Upper lobe of right lung (tissue), 1 donor: ENCODE data around the gene TFDP1. TPM values are rescaled to one million over a fixed set of nuclear protein-coding genes. Genes with fewer than 3 reads are reported as not detected.

ENCODE experiments used
- ATAC-seq: fragments of 200-7000 bp; cut with Tn5 transposase; one replicate; pipeline ENCODE4 v1.9.1; 2020; ENCODE audit warnings: mild to moderate bottlenecking, moderate library complexity
- DNase-seq: peaks from one replicate; pipeline ENCODE4 v3.0.0-alpha.2; 2020
- H3K27ac ChIP-seq: fragments of 200-600 bp; one replicate; pipeline ENCODE4 v1.8.0; 2022
- H3K27me3 ChIP-seq: fragments of 200-600 bp; one replicate; pipeline ENCODE4 v1.8.0; 2022; ENCODE audit warnings: mild to moderate bottlenecking
- H3K36me3 ChIP-seq: fragments of 200-600 bp; one replicate; pipeline ENCODE4 v1.8.0; 2022
- H3K4me1 ChIP-seq: fragments of 200-600 bp; one replicate; pipeline ENCODE4 v1.8.0; 2022
- H3K4me3 ChIP-seq: fragments of 200-600 bp; one replicate; pipeline ENCODE4 v1.8.0; 2022; ENCODE audit warnings: mild to moderate bottlenecking
- H3K9me3 ChIP-seq: fragments of 200-600 bp; one replicate; pipeline ENCODE4 v1.8.0; 2022
- intact Hi-C: fragments of 100-400 bp; cut with DNase I; formaldehyde crosslinking; loops from one replicate; pipeline ENCODE4 v1.11.0; 2022
- total RNA-seq: library from RNA; stranded (reverse); fragmentation: NEBNext Ultra II Directional; extraction: Animal tissue kit (Norgen Biotek cat#: 25700); gene quantifications from one replicate; pipeline ENCODE4 v1.2.1, GENCODE V29; 2021
- TF ChIP-seq, protein P1 (sequence below): fragments of 200-600 bp; IDR thresholded peaks from one replicate; pipeline ENCODE4 v1.8.0; 2022; ENCODE audit warnings: antibody characterized with exemption
- donor health status: DM: no; HTN: yes; CAD: no; lungs with severe emphysema.

The TFDP1 gene
- total RNA-seq, 1 donor from 2014 or later: 42.3 TPM

DNA sequence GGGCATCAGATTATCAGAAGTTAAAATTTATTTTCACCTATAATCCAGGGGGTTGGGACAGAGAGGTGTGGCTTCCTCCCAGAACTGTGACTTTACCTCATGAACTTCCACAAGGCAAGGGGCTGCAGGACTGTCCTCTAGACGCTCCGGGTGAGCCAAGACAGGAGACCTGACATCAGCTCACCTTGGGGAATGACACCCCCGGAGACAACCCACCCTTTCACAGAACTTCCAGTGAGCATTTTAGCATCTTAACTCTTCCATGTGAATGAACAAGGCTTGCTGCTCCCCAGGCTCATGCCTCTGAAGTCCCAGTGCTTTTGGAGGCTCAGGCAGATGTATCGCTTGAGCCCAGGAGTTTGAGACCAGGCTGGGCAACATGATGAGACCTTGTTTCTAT is 29.4 kb upstream of the TFDP1 start:
- TF ChIP-seq, protein P1, sequence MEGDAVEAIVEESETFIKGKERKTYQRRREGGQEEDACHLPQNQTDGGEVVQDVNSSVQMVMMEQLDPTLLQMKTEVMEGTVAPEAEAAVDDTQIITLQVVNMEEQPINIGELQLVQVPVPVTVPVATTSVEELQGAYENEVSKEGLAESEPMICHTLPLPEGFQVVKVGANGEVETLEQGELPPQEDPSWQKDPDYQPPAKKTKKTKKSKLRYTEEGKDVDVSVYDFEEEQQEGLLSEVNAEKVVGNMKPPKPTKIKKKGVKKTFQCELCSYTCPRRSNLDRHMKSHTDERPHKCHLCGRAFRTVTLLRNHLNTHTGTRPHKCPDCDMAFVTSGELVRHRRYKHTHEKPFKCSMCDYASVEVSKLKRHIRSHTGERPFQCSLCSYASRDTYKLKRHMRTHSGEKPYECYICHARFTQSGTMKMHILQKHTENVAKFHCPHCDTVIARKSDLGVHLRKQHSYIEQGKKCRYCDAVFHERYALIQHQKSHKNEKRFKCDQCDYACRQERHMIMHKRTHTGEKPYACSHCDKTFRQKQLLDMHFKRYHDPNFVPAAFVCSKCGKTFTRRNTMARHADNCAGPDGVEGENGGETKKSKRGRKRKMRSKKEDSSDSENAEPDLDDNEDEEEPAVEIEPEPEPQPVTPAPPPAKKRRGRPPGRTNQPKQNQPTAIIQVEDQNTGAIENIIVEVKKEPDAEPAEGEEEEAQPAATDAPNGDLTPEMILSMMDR: no peak
- intact Hi-C loops: no loop called here
- peak; percentile 22 for DNase-seq

DNA sequence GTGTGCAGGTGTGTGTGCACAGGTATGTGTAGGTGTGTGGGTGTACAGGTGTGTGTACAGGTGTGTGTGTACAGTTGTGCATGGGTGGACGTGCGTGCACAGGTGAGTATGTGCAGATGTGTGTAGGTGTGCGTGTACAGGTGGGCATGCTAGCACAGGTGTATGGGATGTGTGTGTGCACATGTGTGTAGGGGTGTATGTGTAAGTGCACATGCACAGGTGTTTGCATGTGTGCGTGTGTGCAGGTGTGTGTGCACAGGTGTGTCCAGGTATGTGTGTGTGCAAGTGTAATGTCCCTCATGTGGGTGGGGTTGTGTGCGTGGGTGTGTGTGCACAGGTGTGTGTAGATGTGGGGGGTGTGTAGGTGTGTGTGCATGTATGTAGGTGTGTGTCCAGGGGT is 27.5 kb upstream of the TFDP1 start:
- H3K27ac ChIP-seq: no peak overlapping the region
- TF ChIP-seq, protein P1: no peak
- no peak for DNase-seq
- intact Hi-C loops: no loop called here
- no peak overlapping the region for H3K4me3 ChIP-seq
- peaks cover 14% of the 10 kb centered on the region for H3K36me3 ChIP-seq
- H3K4me1 ChIP-seq: no peaks in the 10 kb centered on the region
- no peaks in the 10 kb centered on the region for H3K9me3 ChIP-seq
- ATAC-seq: peak; percentile 25
- no peaks in the 10 kb centered on the region for H3K27me3 ChIP-seq

More for the DNA sequence above, 29.4 kb upstream of the TFDP1 start:
- Histone ChIP-seq H3K27me3 (no peaks in the 10 kb centered on the region), H3K36me3 (peaks cover 32% of the 10 kb centered on the region), H3K4me1 (no peaks in the 10 kb centered on the region), H3K27ac (no peak overlapping the region), H3K9me3 (no peaks in the 10 kb centered on the region), H3K4me3 (no peak overlapping the region)
- no peak for ATAC-seq

DNA sequence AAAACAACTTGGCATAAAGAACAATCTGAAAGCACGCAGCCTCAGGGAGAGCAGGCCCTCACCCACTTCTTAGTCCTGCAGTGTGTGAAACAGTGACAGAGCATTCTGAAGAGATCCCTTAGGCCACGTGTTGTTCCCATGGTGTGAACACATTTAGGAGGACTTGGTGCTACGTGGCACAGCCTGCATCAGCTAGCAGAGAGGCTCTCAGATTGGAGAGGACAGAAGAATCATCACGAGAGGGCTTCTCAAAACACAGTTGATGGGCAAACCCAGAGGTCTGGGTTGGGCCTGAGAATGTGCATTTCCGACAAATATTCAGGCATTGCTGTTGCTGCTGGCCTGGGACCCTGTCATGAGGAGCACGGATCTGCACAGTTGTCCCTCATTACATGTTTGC is 26.1 kb upstream of the TFDP1 start:
- DNase-seq (no peak), ATAC-seq (no peak)
- no peaks in the 10 kb centered on the region for H3K9me3 ChIP-seq
- no peak overlapping the region for H3K27ac ChIP-seq
- no peak overlapping the region for H3K4me3 ChIP-seq
- H3K36me3 ChIP-seq: peaks cover 2% of the 10 kb centered on the region
- no peaks in the 10 kb centered on the region for H3K4me1 ChIP-seq
- TF ChIP-seq, protein P1: no peak
- H3K27me3 ChIP-seq: no peaks in the 10 kb centered on the region
- intact Hi-C loops: no loop called here

DNA sequence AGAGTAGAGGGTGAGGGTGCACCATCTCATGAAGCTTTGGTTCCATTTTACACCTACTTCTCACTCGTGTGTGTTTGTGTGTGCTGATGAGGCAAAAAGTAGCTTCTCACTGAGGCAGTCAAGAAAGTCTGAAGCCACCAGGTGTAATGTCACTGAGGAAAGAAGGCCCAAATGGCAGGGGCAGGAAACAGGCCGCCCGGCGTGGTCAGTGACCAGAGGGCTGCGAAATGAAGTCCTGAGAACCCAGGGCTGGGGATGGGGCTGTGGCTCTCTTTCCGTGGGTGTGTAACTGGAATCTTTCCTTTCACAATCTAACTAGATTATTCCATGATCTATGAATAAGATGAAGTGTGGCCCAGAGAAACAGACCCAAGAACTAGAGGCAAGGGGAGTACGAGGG is 25.5 kb upstream of the TFDP1 start:
- TF ChIP-seq, protein P1: no peak
- ATAC-seq (no peak), DNase-seq (peak; percentile 10)
- Histone ChIP-seq H3K4me3 (no peak overlapping the region), H3K36me3 (no peaks in the 10 kb centered on the region), H3K4me1 (no peaks in the 10 kb centered on the region), H3K27me3 (no peaks in the 10 kb centered on the region), H3K27ac (no peak overlapping the region), H3K9me3 (no peaks in the 10 kb centered on the region)
- intact Hi-C loops: no loop called here

DNA sequence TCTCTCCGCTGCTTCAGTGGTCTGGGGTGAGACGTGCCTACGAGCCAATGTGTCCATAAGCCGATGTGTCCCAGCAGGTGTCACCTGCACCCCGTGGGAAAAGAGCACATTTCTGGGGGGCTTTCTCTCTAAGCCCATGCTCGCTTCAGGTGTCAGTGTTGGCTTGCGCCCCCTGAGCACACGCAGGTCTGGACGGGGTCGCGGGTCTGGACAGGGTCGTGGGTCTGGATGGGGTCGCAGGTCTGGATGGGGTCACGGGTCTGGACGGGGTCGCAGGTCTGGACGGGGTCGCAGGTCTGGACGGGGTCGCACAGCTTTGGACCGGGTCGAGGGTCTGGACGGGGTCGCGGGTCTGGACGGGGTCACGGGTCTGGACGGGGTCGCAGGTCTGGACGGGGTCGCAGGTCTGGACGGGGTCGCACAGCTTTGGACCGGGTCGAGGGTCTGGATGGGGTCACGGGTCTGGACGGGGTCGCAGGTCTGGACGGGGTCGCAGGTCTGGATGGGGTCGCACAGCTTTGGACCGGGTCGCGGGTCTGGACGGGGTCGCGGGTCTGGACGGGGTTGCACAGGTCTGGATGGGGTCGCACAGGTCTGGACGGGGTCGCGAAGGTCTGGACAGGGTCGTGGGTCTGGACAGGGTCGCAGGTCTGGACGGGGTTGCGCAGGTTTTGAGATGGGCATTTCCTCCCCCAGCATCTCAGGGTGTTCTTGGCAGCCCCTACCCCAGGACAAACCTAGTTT is 24.5 kb upstream of the TFDP1 start:
- Histone ChIP-seq H3K4me3 (no peak overlapping the region), H3K4me1 (no peaks in the 10 kb centered on the region), H3K27ac (no peak overlapping the region), H3K36me3 (no peaks in the 10 kb centered on the region), H3K9me3 (no peaks in the 10 kb centered on the region), H3K27me3 (no peaks in the 10 kb centered on the region)
- TF ChIP-seq, protein P1: no peak
- ATAC-seq (no peak), DNase-seq (peak; percentile 48)
- intact Hi-C loops: no loop called here
